AG10803 (cell line): Measurements from ENCODE around the gene NPLOC4.

Experiments
- DNase-seq: peaks from one replicate; pipeline ENCODE4 v3.0.0; 2010; ENCODE audit warnings: low read depth
- H3K4me3 ChIP-seq: 2 replicates; pipeline ENCODE4 v1.5.1; 2011; ENCODE audit warnings: mild to moderate bottlenecking, low read length, control low read depth
- TF ChIP-seq, protein P1 (sequence below): conservative IDR thresholded peaks from 2 replicates; pipeline ENCODE4 v1.5.1; 2011; ENCODE audit warnings: mild to moderate bottlenecking, low read length, control low read depth, inconsistent platforms

The NPLOC4 gene

GRCh38 chr17:81575836-81576235 lies 61.1 kb downstream of the NPLOC4 start:
- no peak overlapping the region for H3K4me3 ChIP-seq
- DNase-seq = no peak
- TF ChIP-seq, protein P1, sequence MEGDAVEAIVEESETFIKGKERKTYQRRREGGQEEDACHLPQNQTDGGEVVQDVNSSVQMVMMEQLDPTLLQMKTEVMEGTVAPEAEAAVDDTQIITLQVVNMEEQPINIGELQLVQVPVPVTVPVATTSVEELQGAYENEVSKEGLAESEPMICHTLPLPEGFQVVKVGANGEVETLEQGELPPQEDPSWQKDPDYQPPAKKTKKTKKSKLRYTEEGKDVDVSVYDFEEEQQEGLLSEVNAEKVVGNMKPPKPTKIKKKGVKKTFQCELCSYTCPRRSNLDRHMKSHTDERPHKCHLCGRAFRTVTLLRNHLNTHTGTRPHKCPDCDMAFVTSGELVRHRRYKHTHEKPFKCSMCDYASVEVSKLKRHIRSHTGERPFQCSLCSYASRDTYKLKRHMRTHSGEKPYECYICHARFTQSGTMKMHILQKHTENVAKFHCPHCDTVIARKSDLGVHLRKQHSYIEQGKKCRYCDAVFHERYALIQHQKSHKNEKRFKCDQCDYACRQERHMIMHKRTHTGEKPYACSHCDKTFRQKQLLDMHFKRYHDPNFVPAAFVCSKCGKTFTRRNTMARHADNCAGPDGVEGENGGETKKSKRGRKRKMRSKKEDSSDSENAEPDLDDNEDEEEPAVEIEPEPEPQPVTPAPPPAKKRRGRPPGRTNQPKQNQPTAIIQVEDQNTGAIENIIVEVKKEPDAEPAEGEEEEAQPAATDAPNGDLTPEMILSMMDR = no peak

- no peak for DNase-seq
- no peak overlapping the region for H3K4me3 ChIP-seq
- TF ChIP-seq, protein P1 = no peak
Observed at GRCh38 chr17:81574643-81574956, 62.3 kb downstream of the NPLOC4 start.

- DNase-seq = no peak
- H3K4me3 ChIP-seq = no peak overlapping the region
- TF ChIP-seq, protein P1 = no peak
Observed at GRCh38 chr17:81573794-81574642, 62.9 kb downstream of the NPLOC4 start.

DNA sequence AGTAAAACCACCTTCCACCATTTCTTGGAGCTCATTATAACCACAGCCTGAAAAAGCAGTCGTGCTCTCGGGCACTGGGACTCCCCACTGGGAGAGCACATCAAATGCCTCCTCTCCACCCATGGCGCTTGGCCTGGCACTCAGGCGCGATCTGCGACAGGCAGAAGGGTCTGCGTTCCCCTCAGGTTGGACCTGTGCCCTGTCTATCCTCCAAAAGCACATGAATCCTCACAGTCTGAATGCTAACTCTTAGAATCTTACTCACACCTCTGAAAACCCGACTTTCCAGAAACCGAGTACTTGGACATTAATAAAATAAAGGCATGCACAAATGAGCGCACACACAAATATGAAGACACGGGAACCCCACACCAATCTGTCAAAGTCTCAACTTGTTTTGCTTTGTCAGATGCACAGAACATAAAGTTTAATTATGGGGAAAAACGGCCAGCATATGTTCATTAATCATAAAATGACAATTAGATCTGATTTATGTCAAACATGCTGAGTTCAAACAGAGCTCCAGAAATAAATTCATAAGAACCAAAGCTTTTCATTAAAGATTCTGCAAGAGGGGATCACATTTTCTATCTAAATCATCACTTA lies 64.2 kb downstream of the NPLOC4 start:
- TF ChIP-seq, protein P1 = no peak
- no peak overlapping the region for H3K4me3 ChIP-seq
- no peak for DNase-seq

GRCh38 chr17:81570964-81571363 lies 65.9 kb downstream of the NPLOC4 start:
- H3K4me3 ChIP-seq = no peak overlapping the region
- DNase-seq = no peak
- TF ChIP-seq, protein P1 = no peak

DNA sequence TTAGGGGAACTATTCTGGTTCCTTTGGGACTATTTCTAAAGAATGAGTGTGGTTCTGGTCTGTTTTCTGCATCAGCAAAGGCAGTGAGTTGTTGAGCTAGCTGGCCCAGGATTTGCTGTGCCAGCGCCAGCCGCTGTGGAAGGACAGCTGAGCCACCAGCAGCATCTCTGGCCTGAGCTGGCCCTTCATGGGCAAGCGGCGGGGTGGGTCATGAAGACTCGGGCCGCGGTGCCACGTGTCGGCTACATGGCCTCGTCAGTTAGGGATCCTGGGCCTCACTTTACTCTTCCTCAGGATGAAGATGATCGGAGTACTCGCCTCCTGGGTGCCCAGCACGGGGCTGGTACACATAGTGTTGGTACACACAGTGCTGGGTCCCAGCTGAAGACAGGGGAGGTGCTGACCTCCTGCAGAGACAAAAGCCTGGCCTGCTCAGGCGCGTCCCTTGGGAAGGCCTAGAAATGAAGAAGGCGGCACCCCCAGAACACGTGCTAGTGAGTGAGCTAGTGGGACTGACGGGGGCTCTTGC lies 66.9 kb downstream of the NPLOC4 start:
- TF ChIP-seq, protein P1 = no peak
- DNase-seq = no peak
- H3K4me3 ChIP-seq = no peak overlapping the region

GRCh38 chr17:81568416-81568815 lies 68.5 kb downstream of the NPLOC4 start:
- TF ChIP-seq, protein P1 = no peak
- no peak overlapping the region for H3K4me3 ChIP-seq
- no peak for DNase-seq
